ENCODE measurements around the gene LIN28B. TPM values are rescaled to one million over a fixed set of nuclear protein-coding genes. Genes with fewer than 3 reads are reported as not detected.

The LIN28B gene
- total RNA-seq, result not detected in 2 replicates

GRCh38 chr6:104956731-104957294 lies at the start of gene LIN28B:
LIN28B (plus strand) TSS chr6:104957107; CDS start chr6:104957251, 144 bp downstream.

Other genes with a start within 250 kb of the LIN28B start
- gene HACE1, start 97.2 kb upstream of the LIN28B start, total RNA-seq, result 16.9 and 18.1 TPM in 2 replicates
- 8.2 and 14.3 TPM in 2 replicates for gene POPDC3, start 222.9 kb downstream of the LIN28B start, total RNA-seq

Data from smooth muscle cell of bladder (primary cell).